ENCODE measurements around the gene PLPP7.

Gene PLPP7

DNA sequence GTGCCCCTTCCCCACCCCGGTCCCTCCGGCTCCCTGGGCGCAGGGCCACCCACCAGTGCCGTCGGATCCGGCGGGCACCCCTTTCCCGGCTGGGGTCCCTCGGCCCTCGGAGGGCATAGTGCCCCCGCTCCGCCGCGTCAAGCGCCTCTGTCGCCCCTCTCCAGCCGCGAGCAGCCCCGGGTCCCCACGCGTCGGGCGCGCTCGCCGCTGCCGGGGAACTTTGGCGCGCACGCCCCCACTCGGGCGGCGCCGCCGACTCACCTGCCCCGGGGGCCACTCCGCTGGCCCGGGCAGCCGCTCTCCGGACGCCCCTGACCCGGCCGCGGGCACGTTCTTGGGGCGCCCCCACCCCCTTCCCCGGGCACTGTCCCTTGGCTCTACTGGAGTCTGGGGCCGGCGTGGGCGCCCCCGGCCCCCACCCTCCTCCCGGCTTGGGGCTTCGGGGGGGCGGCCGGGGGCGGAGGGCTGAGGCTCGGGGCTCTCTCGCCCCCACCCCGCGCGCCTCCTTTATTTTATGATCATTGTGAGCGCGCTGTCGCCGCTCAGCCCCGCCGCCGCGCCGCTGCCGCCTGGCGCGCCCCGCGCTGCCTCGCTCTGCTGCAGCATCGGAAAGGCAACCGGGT, 12.1 kb upstream of the PLPP7 start:
- no peak for DNase-seq (ENCODE audit: low read depth)
- H3K4me3 ChIP-seq (ENCODE audit: low read depth, low read length): peak overlapping the region; percentile 50
- TF ChIP-seq, protein P1, sequence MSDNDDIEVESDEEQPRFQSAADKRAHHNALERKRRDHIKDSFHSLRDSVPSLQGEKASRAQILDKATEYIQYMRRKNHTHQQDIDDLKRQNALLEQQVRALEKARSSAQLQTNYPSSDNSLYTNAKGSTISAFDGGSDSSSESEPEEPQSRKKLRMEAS (IDR thresholded peaks at IDR 0.05; ENCODE audit: low read depth, low read length): no peak
- TF ChIP-seq CTCF (IDR thresholded peaks at IDR 0.05; ENCODE audit: low read depth, low read length): no peak
- peak; percentile 23 for TF ChIP-seq POLR2A (IDR thresholded peaks at IDR 0.05; ENCODE audit: extremely low read depth, insufficient read length)
- no peak for TF ChIP-seq MYC (IDR thresholded peaks at IDR 0.05; ENCODE audit: low read depth, low read length)

DNA sequence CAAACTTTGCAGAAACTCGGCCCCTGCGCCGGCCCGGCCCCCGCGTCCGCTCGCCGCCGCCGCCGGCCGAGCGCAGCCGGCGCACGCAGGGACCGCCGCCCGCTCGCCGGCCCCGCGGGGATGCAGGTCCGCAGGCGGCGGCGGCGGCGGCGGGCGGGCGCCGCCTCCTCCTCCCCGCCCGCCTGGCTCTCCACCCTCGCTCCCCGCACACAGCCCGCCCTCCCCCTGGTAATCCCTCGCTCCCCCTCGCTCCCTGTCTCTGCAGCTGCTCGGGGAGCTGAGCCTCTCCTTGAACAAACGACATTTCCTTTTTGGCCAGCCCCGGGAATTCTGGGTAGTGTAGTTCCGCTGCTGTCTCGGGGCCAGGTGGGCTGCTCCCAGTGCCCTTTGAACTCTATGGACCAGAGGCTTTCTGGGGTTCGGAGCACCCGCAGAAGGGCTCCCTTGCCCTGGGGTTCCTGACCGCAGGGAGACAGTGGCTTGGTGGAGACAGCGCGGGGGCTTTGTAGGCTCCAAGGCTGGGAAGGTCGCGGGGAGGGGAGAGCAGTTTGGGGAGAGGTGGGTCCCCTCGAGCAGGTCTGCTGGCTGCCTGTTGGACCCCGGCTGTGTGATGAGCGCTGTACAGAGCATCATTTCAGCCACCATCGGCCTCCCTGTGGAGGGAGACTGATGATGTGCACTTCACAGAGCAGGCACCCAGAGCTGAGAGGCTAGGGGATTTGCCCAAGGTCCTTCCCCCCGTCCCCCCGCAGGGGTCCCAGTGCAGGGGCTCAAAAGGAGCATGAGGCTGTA, 11.4 kb upstream of the PLPP7 start:
- no peak overlapping the region for H3K4me3 ChIP-seq (ENCODE audit: low read depth, low read length)
- TF ChIP-seq CTCF (IDR thresholded peaks at IDR 0.05; ENCODE audit: low read depth, low read length): no peak
- 0 out of 2 replicates have a peak, but pooled peaks have one; percentile 28 for TF ChIP-seq MYC (IDR thresholded peaks at IDR 0.05; ENCODE audit: low read depth, low read length)
- TF ChIP-seq, protein P1 (IDR thresholded peaks at IDR 0.05; ENCODE audit: low read depth, low read length): 0 out of 2 replicates have a peak, but pooled peaks have one; percentile 32
- TF ChIP-seq POLR2A (IDR thresholded peaks at IDR 0.05; ENCODE audit: extremely low read depth, insufficient read length): peak; percentile 29
- peak; percentile 91 for DNase-seq (ENCODE audit: low read depth)

DNA sequence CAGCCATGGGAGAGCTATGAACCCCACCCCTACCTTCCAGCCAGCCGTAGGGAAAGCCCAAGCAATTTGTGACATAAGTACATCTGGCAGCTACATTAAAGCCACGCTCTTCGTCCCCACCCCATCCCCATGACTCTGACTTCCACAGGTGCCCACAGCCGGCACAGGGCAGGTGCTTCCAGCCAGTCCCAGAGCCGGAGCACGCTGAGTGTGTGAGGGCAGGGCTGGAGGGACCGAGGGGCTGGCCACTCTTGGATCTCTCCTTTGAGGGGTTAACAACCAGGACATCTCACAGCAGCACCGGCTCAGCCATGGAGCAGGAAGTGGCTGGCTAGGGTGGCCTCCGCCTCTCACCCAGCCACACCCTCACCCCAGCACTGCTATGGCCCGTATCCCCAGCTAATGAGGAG, 10.8 kb upstream of the PLPP7 start:
- H3K4me3 ChIP-seq (ENCODE audit: low read depth, low read length): no peak overlapping the region
- no peak for DNase-seq (ENCODE audit: low read depth)
- TF ChIP-seq POLR2A (IDR thresholded peaks at IDR 0.05; ENCODE audit: extremely low read depth, insufficient read length) (no peak), CTCF (IDR thresholded peaks at IDR 0.05; ENCODE audit: low read depth, low read length) (no peak), MYC (IDR thresholded peaks at IDR 0.05; ENCODE audit: low read depth, low read length) (no peak)
- TF ChIP-seq, protein P1 (IDR thresholded peaks at IDR 0.05; ENCODE audit: low read depth, low read length): no peak

DNA sequence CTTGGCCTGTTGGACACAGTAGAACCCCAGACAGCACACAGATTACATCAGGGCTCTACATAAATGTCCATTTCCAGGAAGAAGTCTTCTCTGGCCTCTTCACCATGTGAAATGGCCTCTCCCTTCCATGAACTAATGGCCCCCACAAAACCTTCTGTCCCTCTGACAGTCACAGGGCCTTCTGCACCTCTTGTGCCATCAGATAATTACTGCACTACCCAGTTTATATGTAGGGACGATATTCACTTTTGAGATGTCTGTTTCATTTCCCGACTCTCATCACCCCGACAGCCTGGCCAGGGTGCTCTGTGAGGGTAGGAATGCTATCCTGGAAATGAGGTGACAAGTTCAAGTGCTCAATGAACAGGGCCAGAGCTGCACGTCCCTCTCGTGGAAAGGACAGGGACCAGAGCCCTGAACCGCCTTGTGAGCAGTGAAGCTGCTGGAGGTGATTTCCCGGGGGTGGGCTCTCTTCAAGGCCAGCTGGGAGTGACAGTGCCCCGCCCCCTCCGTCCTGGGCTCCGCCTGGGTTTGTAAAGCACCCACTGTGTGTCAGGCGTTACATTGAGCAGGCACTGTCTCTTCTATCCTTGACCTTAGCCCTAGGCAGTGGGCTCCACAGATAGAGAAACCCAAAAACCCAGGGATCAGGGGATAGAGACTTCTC, 10.2 kb upstream of the PLPP7 start:
- no peak for DNase-seq (ENCODE audit: low read depth)
- H3K4me3 ChIP-seq (ENCODE audit: low read depth, low read length): no peak overlapping the region
- TF ChIP-seq, protein P1 (IDR thresholded peaks at IDR 0.05; ENCODE audit: low read depth, low read length): no peak
- TF ChIP-seq MYC (IDR thresholded peaks at IDR 0.05; ENCODE audit: low read depth, low read length) (no peak), POLR2A (IDR thresholded peaks at IDR 0.05; ENCODE audit: extremely low read depth, insufficient read length) (no peak), CTCF (IDR thresholded peaks at IDR 0.05; ENCODE audit: low read depth, low read length) (no peak)

DNA sequence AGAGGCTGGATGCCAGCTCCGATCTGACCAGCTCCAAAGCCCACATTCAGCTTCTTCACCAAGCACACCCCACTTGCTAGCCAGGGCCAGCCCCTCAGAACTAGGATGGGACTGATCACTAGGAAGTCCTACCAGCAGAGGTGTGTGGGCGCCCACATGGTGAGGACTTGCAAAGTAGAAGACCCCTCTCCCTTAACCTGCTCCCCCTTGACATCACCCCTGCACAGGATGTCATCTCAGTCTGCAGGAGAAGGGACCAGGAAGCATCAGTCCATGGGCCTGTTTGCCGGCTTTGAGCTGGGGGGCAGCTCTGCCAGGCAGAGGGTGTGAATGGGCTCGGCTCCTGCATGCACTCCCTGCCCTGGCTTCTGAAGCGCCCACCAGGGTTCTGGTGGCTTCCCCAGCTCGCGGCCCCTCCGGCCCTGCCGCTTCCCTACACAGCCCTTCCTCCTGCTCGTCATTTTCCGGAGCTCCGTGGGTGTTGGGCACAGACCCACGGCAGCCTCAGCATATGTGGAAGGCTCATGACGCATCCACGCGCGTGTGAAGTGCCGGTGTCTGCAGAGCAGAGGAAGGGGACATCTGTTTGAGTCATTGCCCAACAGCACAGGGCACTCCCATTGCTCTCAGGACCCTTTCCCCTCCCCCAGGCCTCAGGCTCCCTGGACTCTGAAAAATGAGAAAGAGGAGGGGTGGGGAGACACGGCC, 9.5 kb upstream of the PLPP7 start:
- TF ChIP-seq CTCF (IDR thresholded peaks at IDR 0.05; ENCODE audit: low read depth, low read length) (no peak), MYC (IDR thresholded peaks at IDR 0.05; ENCODE audit: low read depth, low read length) (no peak), POLR2A (IDR thresholded peaks at IDR 0.05; ENCODE audit: extremely low read depth, insufficient read length) (no peak)
- TF ChIP-seq, protein P1 (IDR thresholded peaks at IDR 0.05; ENCODE audit: low read depth, low read length): no peak
- no peak overlapping the region for H3K4me3 ChIP-seq (ENCODE audit: low read depth, low read length)
- DNase-seq (ENCODE audit: low read depth): no peak
